ENCODE results near the gene SERTAD1. TPM values are rescaled to one million over a fixed set of nuclear protein-coding genes. Genes with fewer than 3 reads are reported as not detected.

SERTAD1 gene
- total and polyA plus RNA-seq, 9 donors: 2.3 to 15.2 (median 11.1) TPM

DNA sequence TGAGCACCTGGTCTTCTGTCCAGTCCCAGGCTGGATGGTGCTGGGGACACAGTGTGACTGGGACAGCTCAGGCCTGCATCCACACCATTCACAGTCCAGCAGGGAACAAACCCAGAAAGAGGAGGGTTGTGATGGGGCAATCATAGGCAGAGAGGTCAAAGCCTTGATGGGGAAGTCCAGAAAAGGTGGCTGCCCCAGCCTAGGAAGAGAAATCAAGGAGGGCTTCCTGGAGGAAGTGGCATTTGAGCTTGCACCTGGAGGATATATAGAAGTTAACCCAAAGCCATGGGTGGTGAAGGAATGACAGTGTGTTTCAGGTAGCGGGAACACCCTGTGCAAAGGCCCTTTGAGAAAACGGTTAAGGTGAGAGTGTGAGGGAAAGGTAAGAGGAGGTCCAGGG lies 10.0 kb downstream of the SERTAD1 start:
- Histone ChIP-seq H3K4me1 (ENCODE audit: insufficient read depth) (no peaks in the 10 kb centered on the region), H3K27me3 (no peaks in the 10 kb centered on the region), H3K4me3 (no peak overlapping the region), H3K27ac (no peak overlapping the region), H3K36me3 (no peaks in the 10 kb centered on the region), H3K9me3 (no peaks in the 10 kb centered on the region)
- no peak for DNase-seq
- WGBS, 3 donors: 90 to 96% (median 95%) methylated on average over 2 of the region's 2 CpGs
- TF ChIP-seq EP300 (IDR thresholded peaks at IDR 0.05): no peak
- intact Hi-C loops (cut with DNase I): no loop called here

- no peaks in the 10 kb centered on the region for H3K27me3 ChIP-seq
- DNase-seq: no peak
- no peak overlapping the region for H3K4me3 ChIP-seq
- no peaks in the 10 kb centered on the region for H3K9me3 ChIP-seq
- intact Hi-C loops (cut with DNase I): no loop called here
- H3K36me3 ChIP-seq: no peaks in the 10 kb centered on the region
- H3K4me1 ChIP-seq (ENCODE audit: insufficient read depth): no peaks in the 10 kb centered on the region
- TF ChIP-seq POLR2A (IDR thresholded peaks at IDR 0.05): no peak
- TF ChIP-seq CTCF (IDR thresholded peaks at IDR 0.05): no peak
- no peak for TF ChIP-seq EP300 (IDR thresholded peaks at IDR 0.05)
- WGBS, 3 donors: 76 to 88% (median 78%) methylated on average over 20 to 21 of the region's 21 CpGs
- no peak overlapping the region for H3K27ac ChIP-seq
Observed at GRCh38 chr19:40414542-40415535, 11.0 kb downstream of the SERTAD1 start.

- H3K27ac ChIP-seq: no peak within 1 kb of the TSS
- H3K36me3 ChIP-seq: no peaks in the 10 kb centered on the region
- intact Hi-C loops (cut with DNase I): no loop called here
- H3K4me3 ChIP-seq: no peak within 1 kb of the TSS
- DNase-seq: no peak
- no peaks in the 10 kb centered on the region for H3K9me3 ChIP-seq
- no peaks in the 10 kb centered on the region for H3K4me1 ChIP-seq (ENCODE audit: insufficient read depth)
- 15 to 16% (median 15%) methylated on average over 18 of the region's 18 CpGs for WGBS, 3 donors
- no peaks in the 10 kb centered on the region for H3K27me3 ChIP-seq
- no peak for TF ChIP-seq CTCF (IDR thresholded peaks at IDR 0.05)
Observed at GRCh38 chr19:40413291-40413845, 12.4 kb downstream of the SERTAD1 start, which contains the start of gene PRX. Gene PRX (minus strand): TSS chr19:40413378. CDS start chr19:40407932, 5,446 bp downstream.

DNA sequence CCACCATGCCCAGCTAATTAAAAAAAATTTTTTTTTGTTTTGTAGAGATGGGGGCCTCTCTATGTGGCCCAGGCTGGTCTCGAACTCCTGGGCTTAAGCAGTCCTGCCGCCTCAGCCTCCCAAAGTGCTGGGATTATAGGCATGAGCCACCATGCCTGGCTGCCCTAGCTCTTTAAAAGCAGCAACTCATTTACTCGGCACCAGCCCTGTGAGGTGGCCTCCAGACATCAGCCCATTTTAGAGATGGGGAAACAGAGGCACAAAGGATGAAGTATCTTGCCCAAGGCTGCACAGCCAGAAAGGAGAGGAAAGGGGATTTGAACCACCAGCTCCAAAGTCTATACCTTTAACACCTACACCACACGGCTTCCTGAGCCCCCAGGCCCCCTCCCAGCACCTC lies 12.9 kb downstream of the SERTAD1 start:
- no peak for DNase-seq
- intact Hi-C loops (cut with DNase I): no loop called here
- no peaks in the 10 kb centered on the region for H3K4me1 ChIP-seq (ENCODE audit: insufficient read depth)
- TF ChIP-seq EP300 (IDR thresholded peaks at IDR 0.05) (no peak), POLR2A (IDR thresholded peaks at IDR 0.05) (no peak)
- no peaks in the 10 kb centered on the region for H3K27me3 ChIP-seq
- no peak overlapping the region for H3K27ac ChIP-seq
- H3K36me3 ChIP-seq: no peaks in the 10 kb centered on the region
- H3K4me3 ChIP-seq: no peak overlapping the region
- H3K9me3 ChIP-seq: no peaks in the 10 kb centered on the region
- 53 to 67% (median 60%) methylated on average over 4 of the region's 4 CpGs for WGBS, 3 donors

GRCh38 chr19:40411958-40412499 lies 13.8 kb downstream of the SERTAD1 start:
- no peaks in the 10 kb centered on the region for H3K36me3 ChIP-seq
- TF ChIP-seq POLR2A (IDR thresholded peaks at IDR 0.05): no peak
- no peak for TF ChIP-seq CTCF (IDR thresholded peaks at IDR 0.05)
- TF ChIP-seq EP300 (IDR thresholded peaks at IDR 0.05): no peak
- no peak overlapping the region for H3K27ac ChIP-seq
- H3K4me1 ChIP-seq (ENCODE audit: insufficient read depth): no peaks in the 10 kb centered on the region
- H3K4me3 ChIP-seq: no peak overlapping the region
- peak in 1 of 5 donors; percentile 13 for DNase-seq
- WGBS, 3 donors: 48 to 63% (median 49%) methylated on average over 8 of the region's 8 CpGs
- intact Hi-C loops (cut with DNase I): no loop called here
- no peaks in the 10 kb centered on the region for H3K9me3 ChIP-seq
- no peaks in the 10 kb centered on the region for H3K27me3 ChIP-seq
